ENCODE measurements around the gene LMBRD2.

- TF ChIP-seq CTCF (IDR thresholded peaks at IDR 0.05) (no peak), POLR2A (IDR thresholded peaks at IDR 0.05) (no peak)
Observed at GRCh38 chr5:36066540-36067210, 85.0 kb downstream of the LMBRD2 start, which contains the start of gene UGT3A2.
